B cell (primary cell): Measurements from ENCODE around the gene CNRIP1. TPM values are rescaled to one million over a fixed set of nuclear protein-coding genes. Genes with fewer than 3 reads are reported as not detected.

Experiments used
- ATAC-seq: fragments of 200-7000 bp; cut with Tn5 transposase; one replicate; pipeline ENCODE4 v1.10.0; 2021; ENCODE audit warnings: low read depth, mild to moderate bottlenecking, moderate number of reproducible peaks, moderate library complexity
- CTCF ChIA-PET: fragments of 350-600 bp; sonication (Branson Sonifier 250); formaldehyde crosslinking; loops from one replicate; lab custom pipeline; 2021; ENCODE audit warnings: antibody characterized with exemption, inconsistent platforms; lab: Charles Lee
- POLR2A ChIA-PET: fragments of 350-600 bp; sonication (Branson Sonifier 250); formaldehyde crosslinking; loops from one replicate; lab custom pipeline; 2021; ENCODE audit warnings: antibody characterized with exemption; lab: Charles Lee
- DNase-seq: peaks from one replicate; pipeline ENCODE4 v3.0.0; 2013
- H2AFZ ChIP-seq: 2 replicates; pipeline ENCODE4 v1.6.1; 2012; ENCODE audit warnings: mild to moderate bottlenecking, low read depth, low read length; ENCODE audit not compliant: insufficient read depth, poor library complexity, severe bottlenecking
- H3K27ac ChIP-seq, 2 donors: 1 replicate in 1 of 2; 2 replicates in 1 of 2; pipeline ENCODE4 v1.5.1; 2012 to 2013; ENCODE audit warnings: low read length in 2 of 2, mild to moderate bottlenecking in 2 of 2, moderate library complexity in 1 of 2
- H3K27me3 ChIP-seq, 4 experiments: fragments of 200-600 bp in 1 of 4; sonication (generic) in 1 of 4; replicated peaks in 1 of 4; 1 replicate in 2 of 4; 2 replicates in 2 of 4; pipeline versions ENCODE4 v1.6.1 to v1.7.0; 2013 to 2016; ENCODE audit warnings: low read length in 3 of 4, mild to moderate bottlenecking in 2 of 4, mixed read lengths in 1 of 4, moderate library complexity in 1 of 4; ENCODE audit not compliant: insufficient read depth in 4 of 4, control insufficient read depth in 3 of 4; ENCODE audit errors: control extremely low read depth in 1 of 4
- H3K36me3 ChIP-seq, 2 experiments: replicated peaks in 1 of 2; 1 replicate in 1 of 2; 2 replicates in 1 of 2; pipeline versions ENCODE4 v1.6.1 to v1.7.1; 2013; ENCODE audit warnings: low read length in 1 of 2; ENCODE audit not compliant: insufficient read depth in 2 of 2, control insufficient read depth in 1 of 2; ENCODE audit errors: control extremely low read depth in 1 of 2, extremely low read depth in 1 of 2
- H3K4me1 ChIP-seq, 2 donors: fragments of 200-600 bp in 1 of 2; sonication (generic) in 1 of 2; 1 replicate in 1 of 2; 2 replicates in 1 of 2; pipeline versions ENCODE4 v1.5.1 to v1.6.1; 2013 to 2017; ENCODE audit warnings: low read length in 2 of 2; ENCODE audit not compliant: control insufficient read depth in 2 of 2, insufficient read depth in 2 of 2
- H3K4me2 ChIP-seq: replicated peaks from 2 replicates; pipeline ENCODE3; 2012; ENCODE audit warnings: mild to moderate bottlenecking, low read depth, low read length; ENCODE audit not compliant: poor library complexity, severe bottlenecking
- H3K4me3 ChIP-seq, 5 experiments: fragments of 200-600 bp in 1 of 5; sonication (generic) in 1 of 5; 1 replicate in 3 of 5; 2 replicates in 2 of 5; pipeline versions ENCODE4 v1.5.1 to v1.7.0; 2011 to 2016; ENCODE audit warnings: low read length in 4 of 5, mild to moderate bottlenecking in 4 of 5, low read depth in 2 of 5, control low read depth in 1 of 5, moderate library complexity in 1 of 5; ENCODE audit not compliant: insufficient read depth in 1 of 5; ENCODE audit errors: control extremely low read depth in 1 of 5, extremely low read depth in 1 of 5
- H3K79me2 ChIP-seq: fragments of 200-600 bp; sonication (generic); one replicate; pipeline ENCODE4 v1.6.0; 2016; ENCODE audit warnings: low read length; ENCODE audit not compliant: control insufficient read depth, insufficient read depth
- H3K9ac ChIP-seq: fragments of 200-600 bp; sonication (generic); 2 replicates; pipeline ENCODE4 v1.6.1; 2017; ENCODE audit warnings: mild to moderate bottlenecking, low read length, moderate library complexity
- H3K9me3 ChIP-seq, 3 donors: one replicate each; pipeline versions ENCODE4 v1.6.1 to v1.7.1; 2013; ENCODE audit warnings: low read length in 2 of 3; ENCODE audit not compliant: control insufficient read depth in 2 of 3, insufficient read depth in 1 of 3; ENCODE audit errors: control extremely low read depth in 1 of 3
- H4K20me1 ChIP-seq: 2 replicates; pipeline ENCODE4 v1.6.0; 2012; ENCODE audit warnings: mild to moderate bottlenecking, low read length; ENCODE audit not compliant: insufficient read depth, control insufficient read depth, poor library complexity, severe bottlenecking
- H3K27ac Mint-ChIP-seq: one replicate; pipeline ENCODE4 v1.8.0; 2021; ENCODE audit warnings: mixed read lengths
- H3K27me3 Mint-ChIP-seq: one replicate; pipeline ENCODE4 v1.8.0; 2021; ENCODE audit warnings: mixed read lengths
- H3K4me1 Mint-ChIP-seq: one replicate; pipeline ENCODE4 v1.8.0; 2021; ENCODE audit warnings: mixed read lengths
- H3K4me3 Mint-ChIP-seq: one replicate; pipeline ENCODE4 v1.8.0; 2021; ENCODE audit warnings: mixed read lengths
- H3K9me3 Mint-ChIP-seq: one replicate; pipeline ENCODE4 v1.8.0; 2022; ENCODE audit warnings: mixed read lengths; ENCODE audit not compliant: insufficient read depth
- EZH2 ChIP-seq: IDR thresholded peaks from 2 replicates; pipeline ENCODE4 v1.6.1; 2012; ENCODE audit warnings: borderline replicate concordance, low read depth, mild to moderate bottlenecking, moderate library complexity, low read length; ENCODE audit not compliant: insufficient read depth, poor library complexity, severe bottlenecking
- WGBS: methylation state at CpG from one replicate; pipeline ENCODE4 v1.1.5; 2013; ENCODE audit warnings: missing lambda C conversion rate; ENCODE audit not compliant: insufficient coverage; 5-methylcytosine and 5-hydroxymethylcytosine counted together
- intact Hi-C: fragments of 100-400 bp; cut with micrococcal nuclease; formaldehyde crosslinking; loops from one replicate; pipeline ENCODE4 v1.10.0; 2022
- polyA plus RNA-seq: library from polyadenylated mRNA; depleted of rRNA; stranded (reverse); fragments of >200 nt; gene quantifications from 2 replicates; pipeline ENCODE4 v1.2.3, GENCODE V29; 2012
- total RNA-seq, 2 donors: library from RNA; stranded (reverse); fragments of 120-200 nt in 1 of 2; gene quantifications; 1 replicate in 1 of 2; 2 replicates in 1 of 2; pipeline versions ENCODE4 v1.2.3 to v1.2.4, GENCODE V29; 2013 to 2022
- TF ChIP-seq, protein P1 (sequence below): fragments of 200-600 bp; IDR thresholded peaks from one replicate; pipeline ENCODE4 v1.8.0; 2022; ENCODE audit warnings: antibody characterized with exemption, mild to moderate bottlenecking

Gene CNRIP1
- total and polyA plus RNA-seq, 2 donors (not counting 1 experiment from before 2014, with no cell fraction given) = not detected

DNA sequence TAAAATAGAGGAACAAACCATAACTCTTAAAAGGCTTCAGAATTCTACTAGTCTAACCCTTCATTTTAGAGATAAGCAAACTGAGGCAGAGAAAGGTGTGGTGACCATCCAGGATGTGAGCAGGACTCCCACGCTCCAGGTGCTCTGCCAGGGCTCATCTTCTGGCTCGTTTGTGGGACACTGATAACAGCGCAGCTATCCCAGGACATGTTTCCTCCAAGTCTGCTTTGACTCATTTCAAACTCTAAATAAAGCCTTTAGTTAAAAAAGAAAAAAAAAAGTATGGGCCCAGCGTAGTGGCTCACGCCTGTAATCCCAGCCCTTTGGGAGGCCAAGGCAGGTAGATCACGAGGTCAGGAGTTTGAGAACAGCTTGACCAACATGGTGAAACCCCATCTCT is 28.4 kb downstream of the CNRIP1 start:
- Mint-ChIP-seq H3K9me3 (no peaks in the 10 kb centered on the region), H3K27ac (no peak overlapping the region), H3K4me3 (no peak overlapping the region), H3K4me1 (peaks cover 20% of the 10 kb centered on the region), H3K27me3 (no peaks in the 10 kb centered on the region)
- DNase-seq (no peak), ATAC-seq (no peak)
- Histone ChIP-seq H3K27me3 (no peaks in the 10 kb centered on the region), H3K4me2 (no peak overlapping the region), H3K4me3 (no peak overlapping the region), H3K79me2 (no peaks in the 10 kb centered on the region), H3K4me1 (peaks cover 11 to 12% of the 10 kb centered on the region in 2 donors), H3K9ac (no peak overlapping the region), H2AFZ (no peak overlapping the region), H3K9me3 (no peaks in the 10 kb centered on the region), H3K27ac (no peak overlapping the region), H4K20me1 (no peaks in the 10 kb centered on the region), H3K36me3 (no peaks in the 10 kb centered on the region)
- CTCF ChIA-PET = interaction anchor here (0.6 to 5.5 kb wide), 10 partner anchors 9 to 260 kb away, joined by 3 to 36 read pairs (median 4); no protein-coding TSS in a partner anchor
- WGBS = no CpG with 5 or more reads among the region's 6 CpGs
- TF ChIP-seq EZH2 = no peak
- TF ChIP-seq, protein P1, sequence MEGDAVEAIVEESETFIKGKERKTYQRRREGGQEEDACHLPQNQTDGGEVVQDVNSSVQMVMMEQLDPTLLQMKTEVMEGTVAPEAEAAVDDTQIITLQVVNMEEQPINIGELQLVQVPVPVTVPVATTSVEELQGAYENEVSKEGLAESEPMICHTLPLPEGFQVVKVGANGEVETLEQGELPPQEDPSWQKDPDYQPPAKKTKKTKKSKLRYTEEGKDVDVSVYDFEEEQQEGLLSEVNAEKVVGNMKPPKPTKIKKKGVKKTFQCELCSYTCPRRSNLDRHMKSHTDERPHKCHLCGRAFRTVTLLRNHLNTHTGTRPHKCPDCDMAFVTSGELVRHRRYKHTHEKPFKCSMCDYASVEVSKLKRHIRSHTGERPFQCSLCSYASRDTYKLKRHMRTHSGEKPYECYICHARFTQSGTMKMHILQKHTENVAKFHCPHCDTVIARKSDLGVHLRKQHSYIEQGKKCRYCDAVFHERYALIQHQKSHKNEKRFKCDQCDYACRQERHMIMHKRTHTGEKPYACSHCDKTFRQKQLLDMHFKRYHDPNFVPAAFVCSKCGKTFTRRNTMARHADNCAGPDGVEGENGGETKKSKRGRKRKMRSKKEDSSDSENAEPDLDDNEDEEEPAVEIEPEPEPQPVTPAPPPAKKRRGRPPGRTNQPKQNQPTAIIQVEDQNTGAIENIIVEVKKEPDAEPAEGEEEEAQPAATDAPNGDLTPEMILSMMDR = no peak
- intact Hi-C loops = no loop called here
- POLR2A ChIA-PET = no interaction called here

DNA sequence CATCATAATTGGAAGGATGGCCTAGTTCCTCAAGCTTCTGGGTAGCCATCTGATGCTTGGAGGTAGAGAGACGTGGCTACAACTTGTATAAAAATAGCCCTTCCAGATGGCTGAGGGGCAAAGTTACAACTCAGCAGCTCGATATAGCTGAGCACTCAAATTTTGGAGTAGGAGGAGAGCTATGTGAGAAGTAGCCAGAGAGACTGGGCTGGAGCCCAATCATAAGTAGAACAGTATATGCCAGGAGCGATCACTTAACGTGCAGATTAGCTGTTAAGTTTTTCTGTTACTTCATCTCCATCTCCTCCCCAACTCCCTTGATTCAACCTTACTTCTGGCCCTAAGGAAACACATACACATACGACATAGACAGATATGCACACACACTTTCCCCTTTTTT is 28.8 kb downstream of the CNRIP1 start:
- no peak overlapping the region for H2AFZ ChIP-seq

More for the DNA sequence above, 28.8 kb downstream of the CNRIP1 start:
- POLR2A ChIA-PET = no interaction called here
- Mint-ChIP-seq H3K4me1 (peaks cover 18% of the 10 kb centered on the region), H3K27me3 (no peaks in the 10 kb centered on the region), H3K27ac (no peak overlapping the region), H3K4me3 (no peak overlapping the region), H3K9me3 (no peaks in the 10 kb centered on the region)
- Histone ChIP-seq H3K79me2 (no peaks in the 10 kb centered on the region), H3K9me3 (no peaks in the 10 kb centered on the region), H4K20me1 (no peaks in the 10 kb centered on the region), H3K36me3 (no peaks in the 10 kb centered on the region), H3K27me3 (no peaks in the 10 kb centered on the region), H3K27ac (no peak overlapping the region), H3K4me3 (no peak overlapping the region), H3K4me2 (no peak overlapping the region), H3K9ac (no peak overlapping the region), H3K4me1 (peaks cover 11 to 12% of the 10 kb centered on the region in 2 donors)
- ATAC-seq (no peak), DNase-seq (no peak)
- TF ChIP-seq, protein P1 = no peak
- TF ChIP-seq EZH2 = no peak
- 34% methylated on average over 4 of the region's 5 CpGs for WGBS
- CTCF ChIA-PET = interaction anchor here (0.6 to 4.3 kb wide), 5 partner anchors 9 to 168 kb away, joined by 4 to 23 read pairs (median 10); no protein-coding TSS in a partner anchor
- intact Hi-C loops = no loop called here
